ENCODE data around the gene C1orf94.

C1orf94 gene, protein sequence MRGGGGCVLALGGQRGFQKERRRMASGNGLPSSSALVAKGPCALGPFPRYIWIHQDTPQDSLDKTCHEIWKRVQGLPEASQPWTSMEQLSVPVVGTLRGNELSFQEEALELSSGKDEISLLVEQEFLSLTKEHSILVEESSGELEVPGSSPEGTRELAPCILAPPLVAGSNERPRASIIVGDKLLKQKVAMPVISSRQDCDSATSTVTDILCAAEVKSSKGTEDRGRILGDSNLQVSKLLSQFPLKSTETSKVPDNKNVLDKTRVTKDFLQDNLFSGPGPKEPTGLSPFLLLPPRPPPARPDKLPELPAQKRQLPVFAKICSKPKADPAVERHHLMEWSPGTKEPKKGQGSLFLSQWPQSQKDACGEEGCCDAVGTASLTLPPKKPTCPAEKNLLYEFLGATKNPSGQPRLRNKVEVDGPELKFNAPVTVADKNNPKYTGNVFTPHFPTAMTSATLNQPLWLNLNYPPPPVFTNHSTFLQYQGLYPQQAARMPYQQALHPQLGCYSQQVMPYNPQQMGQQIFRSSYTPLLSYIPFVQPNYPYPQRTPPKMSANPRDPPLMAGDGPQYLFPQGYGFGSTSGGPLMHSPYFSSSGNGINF

DNA sequence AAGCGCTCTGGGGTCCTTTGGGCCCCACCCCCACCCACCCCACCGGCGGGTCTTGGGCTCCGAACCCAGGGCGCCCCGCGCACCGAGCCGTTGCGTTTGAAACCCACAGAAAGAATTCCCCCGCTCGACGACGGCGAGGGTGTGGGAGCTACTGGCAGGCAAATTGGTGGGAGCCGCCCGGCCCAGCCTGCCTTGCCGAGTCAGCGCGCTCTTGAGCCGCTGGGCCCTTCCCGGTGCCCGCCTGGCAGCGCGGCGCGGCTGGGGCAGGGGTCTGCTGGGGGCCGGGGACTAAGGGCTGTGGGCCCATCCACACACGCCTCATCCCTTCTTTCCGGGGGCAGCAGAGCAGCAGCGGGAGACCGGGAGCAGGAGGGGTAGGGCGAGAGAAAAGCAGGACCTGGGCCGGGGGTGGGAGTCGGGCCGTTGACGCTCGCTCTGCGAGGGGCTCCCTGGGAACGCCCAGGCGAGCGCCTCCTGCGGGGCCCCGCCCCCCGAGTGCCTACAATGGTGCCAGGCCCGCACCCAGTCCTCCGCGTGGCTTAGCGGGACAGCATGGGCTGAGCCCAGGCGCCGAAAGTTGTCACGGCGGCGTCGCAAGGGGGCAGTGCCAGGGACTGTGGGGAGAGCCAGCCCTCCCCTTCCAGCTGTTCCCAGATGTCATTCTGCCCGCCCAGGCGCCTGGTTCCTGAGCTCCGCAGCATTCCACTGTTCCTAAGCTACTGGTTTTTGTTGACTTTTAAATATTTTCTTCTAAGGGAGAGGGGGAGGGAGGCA is at the start of gene C1orf94:
TSS of gene C1orf94 (plus strand) at position 78 of the 774 bp plus-strand sequence. CDS start 883 bp downstream, outside the sequence.
- TF ChIP-seq, protein P1, sequence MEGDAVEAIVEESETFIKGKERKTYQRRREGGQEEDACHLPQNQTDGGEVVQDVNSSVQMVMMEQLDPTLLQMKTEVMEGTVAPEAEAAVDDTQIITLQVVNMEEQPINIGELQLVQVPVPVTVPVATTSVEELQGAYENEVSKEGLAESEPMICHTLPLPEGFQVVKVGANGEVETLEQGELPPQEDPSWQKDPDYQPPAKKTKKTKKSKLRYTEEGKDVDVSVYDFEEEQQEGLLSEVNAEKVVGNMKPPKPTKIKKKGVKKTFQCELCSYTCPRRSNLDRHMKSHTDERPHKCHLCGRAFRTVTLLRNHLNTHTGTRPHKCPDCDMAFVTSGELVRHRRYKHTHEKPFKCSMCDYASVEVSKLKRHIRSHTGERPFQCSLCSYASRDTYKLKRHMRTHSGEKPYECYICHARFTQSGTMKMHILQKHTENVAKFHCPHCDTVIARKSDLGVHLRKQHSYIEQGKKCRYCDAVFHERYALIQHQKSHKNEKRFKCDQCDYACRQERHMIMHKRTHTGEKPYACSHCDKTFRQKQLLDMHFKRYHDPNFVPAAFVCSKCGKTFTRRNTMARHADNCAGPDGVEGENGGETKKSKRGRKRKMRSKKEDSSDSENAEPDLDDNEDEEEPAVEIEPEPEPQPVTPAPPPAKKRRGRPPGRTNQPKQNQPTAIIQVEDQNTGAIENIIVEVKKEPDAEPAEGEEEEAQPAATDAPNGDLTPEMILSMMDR (IDR thresholded peaks at IDR 0.05; ENCODE audit: low read depth, low read length, missing control alignments) = no peak
- no peak for DNase-seq (ENCODE audit: low read depth)
- no peak within 1 kb of the TSS for H3K4me3 ChIP-seq (ENCODE audit: low read depth, low read length)

DNA sequence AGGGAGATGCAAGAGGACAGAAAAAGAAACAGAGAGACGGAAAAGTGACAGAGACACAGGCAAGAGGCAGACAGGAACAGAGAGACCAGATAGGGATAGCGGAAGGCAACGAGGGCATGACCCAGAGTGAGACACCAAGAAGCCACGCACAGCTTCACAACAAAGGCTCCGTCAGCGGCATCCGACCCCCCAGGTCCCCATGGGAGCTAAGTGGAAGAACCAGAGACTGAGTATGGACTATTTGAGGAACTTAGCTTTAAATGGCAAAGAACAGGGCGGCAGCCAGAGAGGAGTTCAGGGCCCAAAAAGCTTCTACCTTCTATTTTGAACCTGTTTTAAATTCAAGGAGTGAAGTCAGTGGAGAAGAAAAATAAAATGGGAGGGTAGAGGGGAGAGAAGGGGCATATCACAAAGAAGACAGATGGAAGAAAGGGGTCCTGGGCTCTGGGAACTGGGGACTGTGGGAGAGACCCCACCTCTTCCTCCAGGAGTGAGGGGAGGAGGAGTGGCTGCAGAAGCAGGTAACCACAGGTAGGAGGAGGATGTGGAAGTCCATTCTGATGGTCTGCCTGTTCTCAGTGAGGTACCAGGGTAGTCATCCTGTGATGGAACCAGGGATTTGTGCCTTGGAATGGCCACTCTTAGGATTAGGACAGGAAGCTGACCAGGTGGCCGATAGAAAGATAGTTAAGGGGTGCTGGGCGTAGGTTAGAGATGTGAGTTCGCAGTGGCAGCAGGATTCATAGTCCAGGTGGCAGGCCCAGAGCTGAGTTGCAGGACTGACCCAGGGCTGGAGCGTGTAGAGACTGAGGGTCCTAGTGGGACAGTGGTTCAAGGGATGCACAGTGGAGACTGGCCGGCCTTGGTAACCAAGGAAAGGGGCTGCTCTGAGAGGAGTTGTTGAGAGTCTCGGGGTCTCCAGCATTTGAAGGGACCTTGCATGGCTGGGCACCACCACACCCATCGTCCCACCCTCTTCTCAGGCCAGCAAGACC is 49.4 kb upstream of the C1orf94 start:
- TF ChIP-seq, protein P1 (IDR thresholded peaks at IDR 0.05; ENCODE audit: low read depth, low read length, missing control alignments) = no peak
- H3K4me3 ChIP-seq (ENCODE audit: low read depth, low read length) = no peak overlapping the region
- DNase-seq (ENCODE audit: low read depth) = no peak

DNA sequence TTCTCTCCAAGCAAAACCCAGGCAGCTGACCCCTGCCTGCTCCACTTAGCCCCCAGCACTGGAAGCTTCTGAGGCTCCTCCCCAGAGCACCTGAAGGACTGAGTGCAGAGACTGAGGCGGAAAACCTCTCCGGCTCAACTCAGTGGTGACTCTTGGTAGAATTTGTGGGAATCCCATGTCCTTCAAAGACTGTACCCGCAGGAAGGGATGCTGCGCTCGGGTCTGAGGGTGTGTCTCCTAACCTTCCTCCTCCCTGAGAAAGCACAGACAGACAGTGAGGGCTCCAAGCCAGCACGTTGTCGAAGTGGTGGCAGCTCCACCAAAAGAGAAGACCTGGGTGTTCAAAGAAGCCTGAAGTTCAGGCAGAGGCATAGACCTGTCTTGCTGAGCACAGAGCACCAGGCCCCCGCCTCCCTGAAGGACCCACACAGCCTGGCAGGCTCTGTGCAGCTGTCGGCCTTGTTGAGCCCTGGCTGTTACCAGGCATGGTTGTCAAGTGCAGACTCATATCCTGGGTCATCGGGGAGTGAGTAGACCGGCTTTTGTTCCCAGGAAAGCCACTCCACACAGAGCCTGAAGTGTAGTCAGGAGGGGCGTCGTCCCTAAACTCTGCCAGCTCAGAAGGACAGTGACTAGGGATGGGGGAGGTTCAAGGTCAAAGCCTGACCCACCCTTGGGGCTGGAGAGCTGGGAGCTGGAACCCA is 48.4 kb upstream of the C1orf94 start:
- DNase-seq (ENCODE audit: low read depth) = no peak
- TF ChIP-seq, protein P1 (IDR thresholded peaks at IDR 0.05; ENCODE audit: low read depth, low read length, missing control alignments) = no peak
- H3K4me3 ChIP-seq (ENCODE audit: low read depth, low read length) = no peak overlapping the region

DNA sequence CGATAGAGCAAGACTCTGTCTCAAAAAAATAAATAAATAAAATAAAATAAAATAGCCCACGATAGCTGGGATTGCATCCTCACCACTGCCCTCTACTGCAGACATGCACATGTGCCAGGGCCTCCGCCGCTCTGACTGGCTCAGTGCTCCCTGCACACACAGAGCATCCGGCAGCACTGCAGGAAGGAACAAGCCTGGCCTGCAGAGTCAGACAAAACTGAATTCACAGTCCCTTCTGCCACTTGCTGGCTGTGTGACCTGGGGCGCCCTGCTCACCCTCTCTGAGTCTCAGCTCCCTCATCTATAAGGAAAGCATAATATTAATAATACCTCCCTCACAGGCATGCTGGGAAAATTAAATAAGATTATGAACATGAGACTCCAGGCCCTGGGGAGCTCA is 47.1 kb upstream of the C1orf94 start:
- H3K4me3 ChIP-seq (ENCODE audit: low read depth, low read length) = no peak overlapping the region
- TF ChIP-seq, protein P1 (IDR thresholded peaks at IDR 0.05; ENCODE audit: low read depth, low read length, missing control alignments) = no peak
- DNase-seq (ENCODE audit: low read depth) = no peak

DNA sequence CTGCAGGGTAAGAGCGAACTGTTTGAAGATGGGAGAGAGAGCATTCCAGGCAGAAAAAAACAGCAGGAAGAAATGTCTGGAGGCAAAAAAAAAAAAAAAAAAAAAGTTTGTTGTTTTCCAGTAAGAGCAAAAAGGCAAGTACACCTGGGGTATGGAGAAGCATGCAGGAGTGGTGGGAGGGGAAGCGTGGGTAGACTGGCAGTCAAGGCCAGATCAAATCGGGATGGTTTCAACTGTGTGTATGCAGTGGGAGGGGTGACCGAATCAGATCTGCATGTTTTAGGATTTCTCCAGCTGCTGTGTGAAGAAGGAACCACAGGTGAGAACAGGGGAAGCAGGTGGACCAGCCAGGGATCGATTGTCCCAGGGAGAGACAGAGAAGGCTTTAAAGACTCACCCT is 46.4 kb upstream of the C1orf94 start:
- TF ChIP-seq, protein P1 (IDR thresholded peaks at IDR 0.05; ENCODE audit: low read depth, low read length, missing control alignments) = no peak
- no peak overlapping the region for H3K4me3 ChIP-seq (ENCODE audit: low read depth, low read length)
- no peak for DNase-seq (ENCODE audit: low read depth)
